22Rv1 (cell line): ENCODE measurements around the gene TMEM62.

Source experiments
- ZFX ChIP-seq: fragments of 450-650 bp; IDR thresholded peaks from 2 replicates; pipeline ENCODE4 v1.6.1; 2017; ENCODE audit warnings: antibody characterized with exemption, borderline replicate concordance
- TF ChIP-seq, protein P1 (sequence below): fragments of 450-650 bp; IDR thresholded peaks from 2 replicates; pipeline ENCODE4 v1.5.1; 2017; ENCODE audit warnings: mild to moderate bottlenecking

DNA sequence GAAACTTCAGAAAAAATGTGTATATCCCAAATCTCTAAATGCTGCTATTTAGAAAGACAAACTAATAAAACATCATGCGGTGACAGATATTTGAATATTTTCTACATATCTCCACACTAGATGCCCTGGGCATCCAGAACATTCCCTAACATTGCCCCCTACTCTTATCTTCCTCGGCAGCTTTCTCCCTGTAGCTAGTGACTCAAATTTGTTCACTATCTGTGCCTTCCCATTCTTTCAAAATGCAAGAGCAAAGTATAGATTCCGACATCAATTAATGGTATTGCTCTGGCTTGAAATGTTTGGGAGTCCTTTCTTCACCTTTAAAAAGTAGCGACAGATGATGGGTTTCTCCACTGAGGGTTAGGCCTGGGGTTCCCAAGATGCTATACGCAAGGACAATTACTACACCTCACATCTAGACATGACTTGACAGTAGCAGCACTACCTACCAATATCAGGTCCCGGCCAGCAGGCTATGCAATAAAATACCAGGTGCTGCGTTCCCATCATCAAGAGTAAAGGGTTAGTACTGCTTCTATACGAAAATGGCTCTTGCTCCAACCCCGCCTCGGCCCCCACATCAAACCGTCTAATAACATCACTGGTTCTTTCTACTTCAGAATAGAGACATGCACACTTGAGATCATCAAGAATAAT is 28.2 kb upstream of the TMEM62 start:
- TF ChIP-seq, protein P1, sequence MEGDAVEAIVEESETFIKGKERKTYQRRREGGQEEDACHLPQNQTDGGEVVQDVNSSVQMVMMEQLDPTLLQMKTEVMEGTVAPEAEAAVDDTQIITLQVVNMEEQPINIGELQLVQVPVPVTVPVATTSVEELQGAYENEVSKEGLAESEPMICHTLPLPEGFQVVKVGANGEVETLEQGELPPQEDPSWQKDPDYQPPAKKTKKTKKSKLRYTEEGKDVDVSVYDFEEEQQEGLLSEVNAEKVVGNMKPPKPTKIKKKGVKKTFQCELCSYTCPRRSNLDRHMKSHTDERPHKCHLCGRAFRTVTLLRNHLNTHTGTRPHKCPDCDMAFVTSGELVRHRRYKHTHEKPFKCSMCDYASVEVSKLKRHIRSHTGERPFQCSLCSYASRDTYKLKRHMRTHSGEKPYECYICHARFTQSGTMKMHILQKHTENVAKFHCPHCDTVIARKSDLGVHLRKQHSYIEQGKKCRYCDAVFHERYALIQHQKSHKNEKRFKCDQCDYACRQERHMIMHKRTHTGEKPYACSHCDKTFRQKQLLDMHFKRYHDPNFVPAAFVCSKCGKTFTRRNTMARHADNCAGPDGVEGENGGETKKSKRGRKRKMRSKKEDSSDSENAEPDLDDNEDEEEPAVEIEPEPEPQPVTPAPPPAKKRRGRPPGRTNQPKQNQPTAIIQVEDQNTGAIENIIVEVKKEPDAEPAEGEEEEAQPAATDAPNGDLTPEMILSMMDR = no peak
- no peak for TF ChIP-seq ZFX
